GM19455 (cell line): ENCODE measurements around the gene FMN2.

ENCODE experiments used
- ATAC-seq: cut with Tn5 transposase; IDR thresholded peaks from one replicate; pipeline ENCODE4 v1.9.1; 2021; ENCODE audit not compliant: unreplicated experiment

FMN2 gene

DNA sequence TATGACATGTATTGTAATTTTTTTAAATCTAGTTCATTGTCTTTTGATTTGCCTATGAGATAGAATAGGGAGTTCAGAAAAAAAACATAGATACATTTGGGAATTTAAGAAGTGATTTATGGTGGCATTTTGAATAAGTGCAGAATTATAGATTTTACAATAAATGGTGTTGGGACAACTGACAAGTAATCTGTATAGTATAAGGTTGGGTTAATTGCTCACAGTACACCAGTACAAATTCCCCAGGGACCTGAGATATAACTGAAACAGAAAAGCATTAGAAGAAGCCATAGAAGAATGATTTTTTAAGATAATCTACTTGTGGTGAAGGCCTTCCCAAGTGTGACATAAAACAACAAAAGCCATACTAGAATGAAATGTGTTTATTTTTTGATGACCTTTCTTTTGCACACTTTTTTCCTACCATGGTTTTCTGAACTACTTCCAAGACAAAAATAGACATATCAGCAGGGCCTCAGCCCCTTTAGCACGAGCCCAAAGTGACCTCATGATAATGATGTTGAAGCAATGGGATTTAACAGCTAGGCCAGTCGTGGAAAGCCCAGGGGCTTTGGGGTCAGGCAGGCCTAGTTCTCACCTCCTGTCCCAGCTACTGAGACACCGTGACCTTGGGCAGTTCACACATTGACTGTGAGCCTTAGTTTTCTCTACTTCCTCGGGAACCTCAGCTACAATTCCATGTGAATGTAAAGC is 432.8 kb downstream of the FMN2 start:
- no peak for ATAC-seq
